GM12878 (cell line): ENCODE data around the gene DIS3L2.

Experiments
- CTCF ChIP-seq, 3 experiments: IDR thresholded peaks in 2 of 3; conservative IDR thresholded peaks in 1 of 3; 2 replicates each; pipeline ENCODE4 v1.5.1; 2011; ENCODE audit warnings: low read depth in 3 of 3, low read length in 3 of 3, mild to moderate bottlenecking in 3 of 3, control low read depth in 2 of 3, moderate library complexity in 2 of 3, inconsistent platforms in 1 of 3, mixed read lengths in 1 of 3; ENCODE audit not compliant: control insufficient read depth in 2 of 3, insufficient read depth in 1 of 3; ENCODE audit errors: extremely low read depth in 1 of 3
- EP300 ChIP-seq, 2 experiments: fragments of 150-350 bp in 1 of 2; IDR thresholded peaks; 2 replicates each; pipeline ENCODE4 v1.6.1; 2011 to 2012; ENCODE audit warnings: low read depth in 2 of 2, low read length in 2 of 2, borderline replicate concordance in 1 of 2, improper control_type of control experiment in 1 of 2, inconsistent platforms in 1 of 2; ENCODE audit not compliant: control insufficient read depth in 1 of 2
- HDAC2 ChIP-seq: fragments of 200-600 bp; sonication (generic); IDR thresholded peaks from 2 replicates; pipeline ENCODE4 v1.6.1; 2017
- PAX8 ChIP-seq: fragments of 450-650 bp; IDR thresholded peaks from 2 replicates; pipeline ENCODE4 v1.6.1; 2017; ENCODE audit warnings: mild to moderate bottlenecking, moderate library complexity
- POLR2A ChIP-seq: IDR thresholded peaks from 2 replicates; pipeline ENCODE4 v1.6.1; 2011; ENCODE audit warnings: low read depth, mild to moderate bottlenecking, low read length
- PRDM15 ChIP-seq: fragments of 450-650 bp; formaldehyde crosslinking; IDR thresholded peaks from 2 replicates; pipeline ENCODE4 v1.4.0; 2020; ENCODE audit warnings: mild to moderate bottlenecking, moderate library complexity
- RAD21 ChIP-seq: IDR thresholded peaks from 2 replicates; pipeline ENCODE4 v1.6.1; 2011; ENCODE audit warnings: mild to moderate bottlenecking, low read depth, low read length, moderate library complexity; ENCODE audit not compliant: insufficient read depth
- SMAD1 ChIP-seq: fragments of 450-650 bp; IDR thresholded peaks from 2 replicates; pipeline ENCODE4 v1.6.1; 2018; ENCODE audit warnings: mild to moderate bottlenecking, low read depth; ENCODE audit not compliant: partially characterized antibody
- SUZ12 ChIP-seq: fragments of 200-600 bp; sonication (generic); IDR thresholded peaks from one replicate; pipeline ENCODE4 v1.6.1; 2018; ENCODE audit warnings: antibody characterized with exemption, mild to moderate bottlenecking; ENCODE audit not compliant: unreplicated experiment
- ZBTB40 ChIP-seq: fragments of 450-650 bp; IDR thresholded peaks from 2 replicates; pipeline ENCODE4 v1.6.1; 2016; ENCODE audit warnings: mild to moderate bottlenecking, moderate library complexity, borderline replicate concordance
- ZNF24 ChIP-seq: fragments of 450-650 bp; IDR thresholded peaks from 2 replicates; pipeline ENCODE4 v1.6.1; 2017; ENCODE audit warnings: antibody characterized with exemption, mild to moderate bottlenecking

- TF ChIP-seq EP300 (IDR thresholded peaks at IDR 0.05; ENCODE audit: borderline replicate concordance in 1 of 2, control insufficient read depth in 1 of 2, low read depth in 2 of 2, low read length in 2 of 2), result no peak
- no peak for TF ChIP-seq PAX8
- TF ChIP-seq PRDM15 (CRISPR knock-in tag), result no peak
- TF ChIP-seq CTCF (IDR thresholded peaks at IDR 0.05 in 2 of 3, conservative IDR thresholded peaks at IDR 0.05 in 1 of 3; ENCODE audit: control insufficient read depth in 2 of 3, extremely low read depth in 1 of 3, insufficient read depth in 1 of 3, low read depth in 3 of 3, low read length in 3 of 3), result no peak
- no peak for TF ChIP-seq HDAC2
- TF ChIP-seq ZBTB40, result no peak
- TF ChIP-seq SMAD1, result no peak
- no peak for TF ChIP-seq SUZ12
- TF ChIP-seq POLR2A, result no peak
- TF ChIP-seq RAD21, result no peak
- no peak for TF ChIP-seq ZNF24
These were observed 113.6 kb downstream of the DIS3L2 start for GRCh38 chr2:232075080-232075479.
